Transverse colon (tissue), 4 donors: ENCODE measurements around the gene PITX3. TPM values are rescaled to one million over a fixed set of nuclear protein-coding genes. Genes with fewer than 3 reads are reported as not detected.
"Not testable (repeated sequence)": the region's sequence is repeated elsewhere in the genome, so short reads cannot be mapped to it uniquely, and the experiment has no call there.

ENCODE experiments used
- DNase-seq: peaks from one replicate; pipeline ENCODE4 v3.0.0-alpha.2; 2019
- H3K27ac ChIP-seq, 4 donors: fragments of 200-600 bp; sonication (generic); 2 replicates each; pipeline ENCODE4 v1.5.1; 2016 to 2018; ENCODE audit warnings: inconsistent platforms in 4 of 4
- H3K27me3 ChIP-seq: fragments of 200-600 bp; sonication (generic); 2 replicates; pipeline ENCODE4 v1.5.1; 2017; ENCODE audit warnings: inconsistent platforms
- H3K36me3 ChIP-seq, 4 donors: fragments of 200-600 bp; sonication (generic); 2 replicates each; pipeline ENCODE4 v1.5.1; 2017 to 2019; ENCODE audit warnings: inconsistent platforms in 4 of 4
- H3K4me1 ChIP-seq, 4 donors: fragments of 200-600 bp; sonication (generic); 2 replicates each; pipeline ENCODE4 v1.5.1; 2017 to 2020; ENCODE audit warnings: inconsistent platforms in 4 of 4
- H3K4me3 ChIP-seq, 4 donors: fragments of 200-600 bp; sonication (generic); 1 replicate in 1 of 4; 2 replicates in 3 of 4; pipeline versions ENCODE4 v1.5.1 to v1.6.1; 2017 to 2019; ENCODE audit warnings: inconsistent platforms in 4 of 4
- H3K9me3 ChIP-seq, 2 donors: fragments of 200-600 bp; sonication (generic); 2 replicates each; pipeline ENCODE4 v1.5.1; 2017 to 2019; ENCODE audit warnings: inconsistent platforms in 2 of 2
- CTCF ChIP-seq, 5 experiments: fragments of 200-600 bp in 3 of 5; fragments of 450-650 bp in 2 of 5; sonication (generic) in 3 of 5; IDR thresholded peaks; 1 replicate in 2 of 5; 2 replicates in 3 of 5; pipeline ENCODE4 v1.5.1; 2016 to 2017; ENCODE audit warnings: antibody characterized with exemption in 5 of 5, inconsistent platforms in 3 of 5, mild to moderate bottlenecking in 2 of 5, moderate library complexity in 1 of 5
- EP300 ChIP-seq: sonication (generic); formaldehyde crosslinking; IDR thresholded peaks from one replicate; pipeline ENCODE4 v1.6.1; 2017; ENCODE audit warnings: antibody characterized with exemption, low read depth
- POLR2A ChIP-seq: fragments of 450-650 bp; IDR thresholded peaks from one replicate; pipeline ENCODE4 v1.6.1; 2016; ENCODE audit warnings: antibody characterized with exemption, mild to moderate bottlenecking, moderate library complexity
- POLR2AphosphoS5 ChIP-seq, 3 donors: sonication (generic); formaldehyde crosslinking; IDR thresholded peaks; one replicate each; pipeline ENCODE4 v1.6.1; 2016; ENCODE audit warnings: antibody characterized with exemption in 3 of 3
- WGBS, 2 donors: methylation state at CpG; one replicate each; pipeline ENCODE4 v1.1.5; 2018; ENCODE audit warnings: low coverage in 1 of 2; 5-methylcytosine and 5-hydroxymethylcytosine counted together
- in situ Hi-C, 4 donors: fragments of 200-750 bp; cut with MboI; loops; one replicate each; pipeline versions ENCODE4 v1.15.0 to v1.15.1; 2017; ENCODE audit warnings: low sequenced_read_pairs in 3 of 4, low pct_ligation_motif_present in 1 of 4, low pct_unique_long_range_greater_than_20kb in 1 of 4
- intact Hi-C: fragments of 100-400 bp; cut with DNase I; formaldehyde crosslinking; loops from one replicate; pipeline ENCODE4 v1.15.1; 2023; ENCODE audit warnings: low total_unique reads
- total RNA-seq, 4 donors: library from RNA; depleted of rRNA; stranded (reverse); fragments of >200 nt; gene quantifications; one replicate each; pipeline ENCODE4 v1.1.0, GENCODE V29; 2016

PITX3 gene
- total RNA-seq, 4 donors from 2014 or later = not detected

GRCh38 chr10:102195296-102195870 lies 45.9 kb downstream of the PITX3 start:
- H3K4me3 ChIP-seq = no peak overlapping the region
- no peak for DNase-seq
- no peaks in the 10 kb centered on the region for H3K4me1 ChIP-seq
- WGBS, 2 donors = 83% methylated on average over 6 of the region's 6 CpGs; no CpG with 5 or more reads in 1 of the 2 donors
- TF ChIP-seq EP300 = no peak
- no peak for TF ChIP-seq CTCF (IDR thresholded peaks at IDR 0.05)
- in situ Hi-C loops = no loop called here
- no peaks in the 10 kb centered on the region for H3K27me3 ChIP-seq
- H3K36me3 ChIP-seq = no peaks in the 10 kb centered on the region
- intact Hi-C loops = no loop called here
- H3K27ac ChIP-seq = no peak overlapping the region
- H3K9me3 ChIP-seq = peaks cover 0 to 8% of the 10 kb centered on the region in 2 donors

- in situ Hi-C loops (no loop called here), intact Hi-C loops (no loop called here)
- WGBS, 2 donors = 60 to 73% methylated on average over 6 to 7 of the region's 7 CpGs
- Histone ChIP-seq H3K36me3 (no peaks in the 10 kb centered on the region), H3K4me1 (peaks cover 6 to 15% (median 11%) of the 10 kb centered on the region in 4 donors), H3K27me3 (no peaks in the 10 kb centered on the region), H3K9me3 (peaks cover 0 to 8% of the 10 kb centered on the region in 2 donors), H3K27ac (no peak overlapping the region), H3K4me3 (no peak overlapping the region)
- TF ChIP-seq POLR2AphosphoS5 (IDR thresholded peaks at IDR 0.05) (no peak), CTCF (IDR thresholded peaks at IDR 0.05) (no peak), EP300 (no peak), POLR2A (no peak)
- no peak for DNase-seq
Observed at GRCh38 chr10:102191956-102192355, 49.4 kb downstream of the PITX3 start.

- 33 to 45% methylated on average over 4 to 6 of the region's 7 CpGs for WGBS, 2 donors
- in situ Hi-C loops, H3K36me3 ChIP-seq, H3K27me3 ChIP-seq, DNase-seq, H3K9me3 ChIP-seq, intact Hi-C loops: not testable (repeated sequence)
- Histone ChIP-seq H3K4me3 (peak overlapping the region in 1 of 4 donors; percentile 10), H3K27ac (peak overlapping the region in 2 of 4 donors; percentile 35 to 42), H3K4me1 (peaks cover 6 to 15% (median 11%) of the 10 kb centered on the region in 4 donors)
Observed at GRCh38 chr10:102188941-102189898, 52.1 kb downstream of the PITX3 start.

- TF ChIP-seq POLR2A (no peak), EP300 (no peak), POLR2AphosphoS5 (IDR thresholded peaks at IDR 0.05) (no peak), CTCF (IDR thresholded peaks at IDR 0.05) (no peak)
- Histone ChIP-seq H3K4me1 (peaks cover 6 to 15% (median 11%) of the 10 kb centered on the region in 4 donors), H3K36me3 (no peaks in the 10 kb centered on the region), H3K9me3 (peaks cover 0 to 8% of the 10 kb centered on the region in 2 donors), H3K27ac (peak overlapping the region in 1 of 4 donors; percentile 42), H3K4me3 (no peak overlapping the region), H3K27me3 (no peaks in the 10 kb centered on the region)
- in situ Hi-C loops (no loop called here), intact Hi-C loops (no loop called here)
- DNase-seq = peak; percentile 30
- WGBS, 2 donors = 66% methylated on average over 3 of the region's 3 CpGs; no CpG with 5 or more reads in 1 of the 2 donors
Observed at GRCh38 chr10:102188298-102188940, 52.9 kb downstream of the PITX3 start.
